T-helper 17 cell (primary cell): ENCODE data around the gene FGFR3. TPM values are rescaled to one million over a fixed set of nuclear protein-coding genes. Genes with fewer than 3 reads are reported as not detected.

Source experiments
- ATAC-seq: fragments of 150-1000 bp; cut with Tn5 transposase; 2 replicates; pipeline ENCODE4 v1.10.0; 2021; ENCODE audit warnings: mild to moderate bottlenecking, moderate library complexity
- DNase-seq, 3 donors: peaks; one replicate each; pipeline versions ENCODE4 v3.0.0 to v3.0.0-alpha.2; 2020 to 2021
- H3K9me3 ChIP-seq: one replicate; pipeline ENCODE4 v1.7.0; 2013; ENCODE audit warnings: low read length, mild to moderate bottlenecking; ENCODE audit not compliant: control insufficient read depth, poor library complexity, severe bottlenecking
- H3K27ac Mint-ChIP-seq: one replicate; pipeline ENCODE4 v1.8.0; 2022; ENCODE audit warnings: mild to moderate bottlenecking, moderate library complexity, mixed read lengths
- H3K27me3 Mint-ChIP-seq: one replicate; pipeline ENCODE4 v1.8.0; 2022; ENCODE audit warnings: mixed read lengths
- H3K36me3 Mint-ChIP-seq: one replicate; pipeline ENCODE4 v1.8.0; 2022; ENCODE audit warnings: low read depth, mixed read lengths
- H3K4me1 Mint-ChIP-seq: one replicate; pipeline ENCODE4 v1.8.0; 2022; ENCODE audit warnings: mild to moderate bottlenecking, mixed read lengths
- H3K4me3 Mint-ChIP-seq: one replicate; pipeline ENCODE4 v1.8.0; 2022; ENCODE audit warnings: mild to moderate bottlenecking, moderate library complexity, mixed read lengths
- total RNA-seq, 4 donors: library from RNA in 2 of 4; stranded (reverse) in 2 of 4; gene quantifications; one replicate each; pipeline ENCODE4 v1.2.3 and lab custom pipeline; 2022 to 2026

Gene FGFR3
- total RNA-seq, 2 donors from 2014 or later: 0.12 TPM; not detected in 1

DNA sequence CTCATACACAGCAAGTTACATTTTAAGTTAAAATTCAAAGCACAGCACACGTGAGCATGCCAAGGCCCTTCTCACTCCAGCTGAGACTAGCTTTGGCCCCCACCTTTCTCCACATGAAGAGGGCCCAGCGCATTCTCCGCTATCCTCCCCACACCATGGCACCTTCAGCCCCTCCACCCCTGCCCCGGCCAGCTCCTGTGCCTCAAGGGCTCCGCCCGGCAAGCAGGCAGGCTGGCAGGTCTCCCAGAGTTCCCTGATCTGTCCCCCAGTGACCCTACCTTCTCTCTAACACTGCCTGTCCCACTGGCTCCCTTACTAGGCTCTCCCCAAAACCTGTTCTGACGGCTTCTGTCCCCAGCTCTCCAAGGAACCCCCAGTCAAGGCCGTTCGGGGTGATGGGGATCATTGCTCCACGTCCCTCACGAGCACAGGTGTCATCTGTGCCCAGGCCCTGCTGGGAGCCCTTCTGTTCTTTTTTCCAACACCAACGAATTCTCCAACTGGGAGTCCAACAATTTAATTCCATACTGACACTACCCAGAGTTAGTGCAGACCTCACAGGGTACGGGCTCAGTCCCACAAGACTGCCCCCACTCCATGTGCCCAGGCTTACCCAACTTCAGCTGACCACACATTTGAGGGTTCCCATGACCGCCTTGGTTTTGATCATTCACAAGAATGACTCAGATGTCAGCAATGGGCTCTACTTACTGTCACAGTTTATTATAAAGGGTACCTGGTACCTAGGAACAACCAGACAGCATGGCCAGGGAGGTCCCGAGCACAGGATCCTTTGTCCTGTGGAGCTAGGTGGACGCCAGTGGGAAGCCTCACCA is 58.7 kb downstream of the FGFR3 start:
- Mint-ChIP-seq H3K36me3 (no peaks in the 10 kb centered on the region), H3K27me3 (no peaks in the 10 kb centered on the region)

DNA sequence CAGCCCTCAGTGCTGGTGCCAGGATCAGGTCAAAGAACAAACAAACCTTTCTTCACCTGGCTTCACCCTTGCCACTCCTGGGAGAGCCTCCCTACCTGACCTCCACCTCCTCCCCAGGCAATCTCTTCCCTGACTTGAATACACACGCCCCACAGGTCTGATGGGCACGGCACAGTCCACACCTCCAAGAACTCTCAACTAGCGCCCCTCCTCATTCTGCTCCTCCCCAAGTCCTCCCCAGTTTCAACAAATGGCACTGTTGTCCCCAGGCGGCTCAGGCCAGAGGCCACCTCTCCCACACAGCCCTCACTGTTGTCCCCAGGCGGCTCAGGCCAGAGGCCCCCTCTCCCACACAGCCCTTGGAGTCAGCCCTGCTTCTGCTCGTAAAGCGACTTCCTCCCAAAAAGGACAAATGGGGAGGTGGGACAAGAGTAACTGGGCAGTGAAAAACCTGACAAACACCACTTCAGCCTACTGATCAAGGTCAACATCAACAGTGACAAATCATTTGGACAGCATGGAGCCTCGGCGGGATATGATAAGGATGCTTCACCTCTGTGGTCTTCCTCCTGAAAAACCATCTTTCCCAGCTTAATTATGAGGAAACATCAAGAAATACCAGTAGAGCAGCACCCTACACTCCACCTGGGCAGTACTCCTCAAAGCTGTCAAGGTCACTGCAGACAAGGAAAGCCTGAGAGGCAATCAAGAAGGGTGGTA is 60.0 kb downstream of the FGFR3 start:
- no peaks in the 10 kb centered on the region for H3K9me3 ChIP-seq
- Mint-ChIP-seq H3K4me3 (no peak overlapping the region), H3K36me3 (no peaks in the 10 kb centered on the region), H3K27ac (peak overlapping the region; percentile 91), H3K27me3 (no peaks in the 10 kb centered on the region), H3K4me1 (peaks cover 27% of the 10 kb centered on the region)
- no peak for DNase-seq
- no peak for ATAC-seq

More for the DNA sequence above, 58.7 kb downstream of the FGFR3 start:
- peak overlapping the region; percentile 39 for H3K27ac Mint-ChIP-seq
- H3K4me3 Mint-ChIP-seq: no peak overlapping the region
- H3K4me1 Mint-ChIP-seq: peaks cover 21% of the 10 kb centered on the region
- ATAC-seq (no peak), DNase-seq (no peak)
- no peaks in the 10 kb centered on the region for H3K9me3 ChIP-seq

DNA sequence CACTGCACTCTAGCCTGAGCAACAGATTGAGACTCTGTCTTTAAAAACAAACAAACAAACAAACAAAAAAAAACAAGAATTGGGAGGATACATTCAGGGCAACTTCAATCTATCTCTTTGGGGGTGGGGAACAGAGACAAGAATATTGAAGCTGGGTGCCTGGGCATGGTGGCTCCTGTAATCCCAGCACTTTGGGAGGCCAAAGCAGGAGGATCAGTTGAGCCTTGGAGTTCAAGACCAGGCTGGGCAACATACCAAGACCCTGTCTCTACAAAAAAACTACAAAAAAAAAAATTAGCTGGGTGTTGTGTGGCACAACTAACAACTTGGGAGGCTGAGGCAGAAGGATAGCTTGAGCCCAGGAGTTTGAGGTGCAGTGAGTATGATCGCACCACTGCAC is 61.7 kb downstream of the FGFR3 start:
- DNase-seq (no peak), ATAC-seq (no peak)
- Mint-ChIP-seq H3K27ac (peak overlapping the region; percentile 56), H3K4me3 (peak overlapping the region; percentile 76), H3K4me1 (peaks cover 27% of the 10 kb centered on the region), H3K27me3 (no peaks in the 10 kb centered on the region), H3K36me3 (no peaks in the 10 kb centered on the region)
- H3K9me3 ChIP-seq: no peaks in the 10 kb centered on the region

DNA sequence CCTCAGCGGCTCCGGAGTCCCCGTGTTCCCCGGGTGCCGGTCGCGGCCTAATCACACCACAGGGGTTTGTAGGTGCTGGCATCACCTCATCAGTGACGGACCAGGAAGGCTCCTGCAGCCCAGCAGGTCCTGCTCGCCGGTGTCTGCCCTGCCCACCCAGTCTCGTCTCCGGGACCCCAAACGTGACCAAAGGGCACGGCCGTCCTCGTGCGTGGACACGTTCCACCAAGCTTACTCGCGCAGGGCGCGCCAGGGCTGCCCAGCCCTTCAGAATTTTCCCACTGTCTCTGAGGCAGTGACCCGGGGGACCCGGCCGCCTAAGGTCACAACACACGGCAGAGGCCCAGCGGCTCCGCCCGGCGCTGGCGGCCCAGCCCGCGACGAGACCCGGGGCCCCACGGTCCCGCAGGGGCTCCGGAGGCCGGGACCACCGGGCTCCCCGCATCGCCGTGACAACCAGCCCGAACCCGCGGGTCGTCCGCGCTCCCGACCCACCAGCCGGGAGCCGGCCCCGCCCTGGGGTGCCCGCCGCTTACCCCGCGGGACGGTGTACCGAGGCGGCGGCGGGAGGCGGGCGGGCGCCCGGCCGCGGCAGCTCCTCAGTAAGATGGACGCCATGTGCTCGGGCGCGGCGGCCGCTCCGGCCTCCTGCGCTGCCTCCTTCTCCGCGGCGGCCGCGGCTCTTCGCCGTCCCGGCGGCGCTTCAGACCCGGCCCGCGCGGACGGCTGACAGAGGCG is 62.4 kb downstream of the FGFR3 start:
- H3K36me3 Mint-ChIP-seq: no peaks in the 10 kb centered on the region
- DNase-seq (peak in 2 of 3 donors; percentile 13 to 19), ATAC-seq (peak; percentile 27)
- H3K27ac Mint-ChIP-seq: peak overlapping the region; percentile 56
- peak overlapping the region; percentile 83 for H3K4me3 Mint-ChIP-seq
- H3K27me3 Mint-ChIP-seq: no peaks in the 10 kb centered on the region
- H3K4me1 Mint-ChIP-seq: peaks cover 27% of the 10 kb centered on the region
- H3K9me3 ChIP-seq: no peaks in the 10 kb centered on the region

DNA sequence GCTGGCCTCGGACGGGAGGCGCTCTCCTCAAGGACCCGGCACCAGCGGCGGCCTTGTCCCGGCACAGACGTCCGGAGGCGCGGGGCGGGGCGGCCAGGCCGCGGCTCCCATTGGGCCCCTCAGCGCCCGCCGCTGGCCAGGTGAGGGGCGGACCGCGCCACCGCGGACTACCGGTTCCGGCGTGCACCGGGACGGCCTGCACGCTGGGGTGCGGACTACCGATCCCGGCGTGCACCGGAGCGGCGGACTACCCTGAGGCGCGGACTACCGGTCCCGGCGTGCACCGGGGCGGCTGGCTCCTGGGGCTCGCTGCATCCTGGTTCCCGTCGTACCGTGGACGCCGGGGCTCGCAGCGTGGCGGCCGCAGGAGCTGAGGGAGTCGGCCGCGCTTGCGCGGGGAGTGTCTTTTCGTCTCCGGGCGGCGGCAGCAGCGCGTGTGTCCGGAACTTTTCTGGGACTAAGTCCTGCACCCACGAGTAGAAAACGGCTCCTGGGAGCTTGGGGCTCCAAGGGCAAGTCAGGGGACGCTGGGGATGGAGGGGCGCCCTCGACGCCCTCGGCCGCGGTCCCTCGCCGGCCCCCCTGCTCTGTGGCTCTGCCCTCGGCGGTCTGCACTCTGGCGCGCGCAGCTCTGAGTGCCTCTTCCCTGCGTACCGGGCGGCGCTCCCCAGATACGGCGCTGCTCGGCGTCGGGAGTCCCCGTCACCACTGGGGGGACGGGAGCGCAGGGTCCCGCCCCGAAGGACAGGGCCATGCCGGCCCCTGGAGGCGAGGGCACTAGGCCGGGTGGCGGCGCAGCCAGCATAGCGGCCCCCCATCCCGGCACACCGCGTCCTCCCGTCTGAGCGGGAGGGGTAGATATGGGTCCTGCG is 63.2 kb downstream of the FGFR3 start, which contains the start of gene LETM1:
LETM1 (minus strand) TSS at position 86 of the 872 bp plus-strand sequence. CDS start 206 bp downstream, outside the sequence.
- H3K27me3 Mint-ChIP-seq: no peaks in the 10 kb centered on the region
- H3K4me1 Mint-ChIP-seq: peaks cover 24% of the 10 kb centered on the region
- H3K27ac Mint-ChIP-seq: peak within 1 kb of the TSS; percentile 56
- DNase-seq: peak; percentile 85 to 92 (median 91)
- H3K4me3 Mint-ChIP-seq: peak within 1 kb of the TSS; percentile 83
- peak; percentile 98 for ATAC-seq
- H3K9me3 ChIP-seq: no peaks in the 10 kb centered on the region
- H3K36me3 Mint-ChIP-seq: no peaks in the 10 kb centered on the region

DNA sequence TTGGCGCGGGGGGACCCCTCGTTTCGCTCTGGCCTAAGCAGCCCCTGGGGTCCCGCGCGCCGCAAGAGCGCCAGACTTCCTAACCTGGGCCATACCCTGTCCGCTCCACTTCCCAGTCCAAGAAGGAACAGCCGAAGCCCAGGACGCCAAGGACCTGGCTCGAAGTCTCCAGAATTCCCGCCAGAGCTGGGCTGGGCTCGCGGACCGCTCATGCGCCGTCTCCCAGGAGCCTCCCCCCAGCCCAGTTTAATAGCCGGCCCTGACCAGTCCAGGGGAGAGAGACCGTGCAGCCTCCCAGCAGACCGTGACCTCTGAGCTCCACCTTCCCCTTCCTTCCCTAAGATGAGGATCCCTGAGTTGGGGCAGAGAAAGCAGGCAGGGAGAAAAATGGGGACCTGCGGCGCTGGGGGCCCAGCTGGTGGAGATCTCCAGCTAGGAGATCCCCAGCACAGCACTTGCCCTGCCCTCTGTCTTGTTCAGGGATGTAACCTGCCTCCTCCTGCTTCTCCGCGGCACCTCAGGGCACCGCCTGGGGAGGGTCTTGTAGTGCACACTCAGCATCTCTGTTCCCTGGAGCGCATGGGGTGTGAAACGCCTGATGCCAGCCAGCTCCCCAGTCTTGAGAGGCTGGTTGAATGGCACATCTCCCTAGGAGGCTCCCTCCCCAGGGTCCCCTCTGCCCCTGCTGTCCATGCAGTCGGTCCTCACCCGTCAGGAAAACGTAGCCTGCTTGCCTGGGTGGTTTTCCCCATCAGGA is 64.0 kb downstream of the FGFR3 start:
- Mint-ChIP-seq H3K4me3 (peak overlapping the region; percentile 83), H3K36me3 (no peaks in the 10 kb centered on the region), H3K27ac (no peak overlapping the region), H3K27me3 (no peaks in the 10 kb centered on the region), H3K4me1 (peaks cover 17% of the 10 kb centered on the region)
- no peaks in the 10 kb centered on the region for H3K9me3 ChIP-seq
- DNase-seq (no peak), ATAC-seq (no peak)

DNA sequence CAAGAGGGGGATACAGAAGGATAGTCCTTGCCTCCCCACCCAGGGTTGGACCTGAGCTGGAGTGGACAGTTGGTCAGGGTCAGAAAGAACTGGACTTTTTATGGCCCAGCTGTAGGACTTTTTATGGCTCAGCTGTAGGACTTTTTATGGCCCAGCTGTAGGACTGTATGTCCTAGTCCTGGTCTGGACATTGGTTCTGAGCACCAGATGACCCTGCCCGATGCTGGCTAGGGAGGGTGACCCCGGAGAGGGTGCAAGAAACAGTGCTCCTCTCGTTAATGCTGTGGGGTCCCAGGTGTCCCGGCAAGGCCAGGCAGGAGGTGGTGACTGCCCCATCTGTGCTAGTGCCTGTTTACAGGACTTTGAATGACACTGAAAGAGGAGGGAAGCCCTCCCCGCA is 64.8 kb downstream of the FGFR3 start:
- peaks cover 17% of the 10 kb centered on the region for H3K4me1 Mint-ChIP-seq
- DNase-seq (no peak), ATAC-seq (no peak)
- H3K36me3 Mint-ChIP-seq: no peaks in the 10 kb centered on the region
- no peaks in the 10 kb centered on the region for H3K9me3 ChIP-seq
- peak overlapping the region; percentile 80 for H3K27ac Mint-ChIP-seq
- no peaks in the 10 kb centered on the region for H3K27me3 Mint-ChIP-seq
- H3K4me3 Mint-ChIP-seq: no peak overlapping the region

Other genes with a start within 250 kb of the FGFR3 start
- gene FAM53A, start 109.0 kb upstream of the FGFR3 start, total RNA-seq: 1 to 10 TPM; 2.4 to 3.1 TPM
- 10 to 100 TPM; 24.9 to 36.0 TPM for gene SLBP, start 81.0 kb upstream of the FGFR3 start, total RNA-seq
- 10 to 100 TPM; 18.4 to 18.5 TPM for gene TMEM129, start 72.0 kb upstream of the FGFR3 start, total RNA-seq
- gene TACC3, start 71.8 kb upstream of the FGFR3 start, total RNA-seq: 10 to 100 TPM; 73.4 to 91.8 TPM
- 10 to 100 TPM; 34.4 to 41.4 TPM for gene LETM1, start 62.9 kb downstream of the FGFR3 start, total RNA-seq
- gene NSD2, start 78.1 kb downstream of the FGFR3 start, total RNA-seq: 10 to 100 TPM; 55.0 to 62.2 TPM
- gene NELFA, start 215.7 kb downstream of the FGFR3 start, total RNA-seq: 10 to 100 TPM; 40.7 to 47.2 TPM